NCI-H146 treated with DMSO at 0.1 percent for 48 hours (cell line): Measurements from ENCODE around the gene KCNC4.

ENCODE experiments used
- DNase-seq: peaks from one replicate; lab custom pipeline; 2025; ENCODE audit not compliant: unreplicated experiment; lab: John Stamatoyannopoulos, UW

KCNC4 gene

GRCh38 chr1:110211496-110212168, 1.5 kb downstream of the KCNC4 start:
- no peak for DNase-seq

GRCh38 chr1:110212169-110213142, 2.3 kb downstream of the KCNC4 start:
- no peak for DNase-seq

- no peak for DNase-seq
These were observed 3.0 kb downstream of the KCNC4 start for GRCh38 chr1:110213143-110213540.

GRCh38 chr1:110214454-110215404, 4.6 kb downstream of the KCNC4 start:
- no peak for DNase-seq

GRCh38 chr1:110215621-110216515, 5.8 kb downstream of the KCNC4 start:
- DNase-seq: no peak

GRCh38 chr1:110216844-110217444, 6.8 kb downstream of the KCNC4 start:
- no peak for DNase-seq

- no peak for DNase-seq
These were observed 8.0 kb downstream of the KCNC4 start for GRCh38 chr1:110218137-110218536.

- no peak for DNase-seq
These were observed 8.6 kb downstream of the KCNC4 start for GRCh38 chr1:110218739-110219138.

- DNase-seq: no peak
These were observed 10.2 kb downstream of the KCNC4 start for GRCh38 chr1:110220324-110220723.

GRCh38 chr1:110221119-110221518, 11.0 kb downstream of the KCNC4 start:
- DNase-seq: no peak

GRCh38 chr1:110223127-110223526, 13.0 kb downstream of the KCNC4 start:
- no peak for DNase-seq

- no peak for DNase-seq
These were observed 13.5 kb downstream of the KCNC4 start for GRCh38 chr1:110223581-110223980.

- DNase-seq: no peak
These were observed 14.3 kb downstream of the KCNC4 start for GRCh38 chr1:110224240-110224995.

GRCh38 chr1:110225212-110225611, 15.1 kb downstream of the KCNC4 start:
- DNase-seq: no peak

- no peak for DNase-seq
These were observed 15.8 kb downstream of the KCNC4 start for GRCh38 chr1:110225756-110226404.

GRCh38 chr1:110227774-110228173, 17.7 kb downstream of the KCNC4 start:
- DNase-seq: no peak

- no peak for DNase-seq
These were observed 18.3 kb downstream of the KCNC4 start for GRCh38 chr1:110228381-110228780.

- no peak for DNase-seq
These were observed 18.8 kb downstream of the KCNC4 start for GRCh38 chr1:110228869-110229268.
